Panc1 (cell line): ENCODE measurements around the gene STAT5A. TPM values are rescaled to one million over a fixed set of nuclear protein-coding genes. Genes with fewer than 3 reads are reported as not detected.
"Not testable (repeated sequence)": the region's sequence is repeated elsewhere in the genome, so short reads cannot be mapped to it uniquely, and the experiment has no call there.

Experiments
- ATAC-seq: fragments of 200-7000 bp; cut with Tn5 transposase; 2 replicates; pipeline ENCODE4 v1.9.1; 2020; ENCODE audit warnings: mild to moderate bottlenecking, moderate library complexity
- BruUV-seq: library from RNA; stranded (reverse); fragments of 400-500 nt; replicated peaks from 2 replicates; lab custom pipeline; 2021; lab: Mats Ljungman, UMichigan
- CTCF ChIA-PET: fragments of 300-600 bp; sonication (Branson Sonifier 250); formaldehyde crosslinking; loops from one replicate; lab custom pipeline; 2022; ENCODE audit warnings: antibody characterized with exemption; lab: Charles Lee
- POLR2A ChIA-PET: fragments of 300-600 bp; sonication (Branson Sonifier 250); formaldehyde crosslinking; loops from one replicate; lab custom pipeline; 2022; ENCODE audit warnings: antibody characterized with exemption; lab: Charles Lee
- DNase-seq: peaks from one replicate; pipeline ENCODE4 v3.0.0-alpha.2; 2010; ENCODE audit warnings: low read depth, low spot score
- H3K27ac ChIP-seq: 2 replicates; pipeline ENCODE4 v1.5.1; 2011; ENCODE audit warnings: mild to moderate bottlenecking, low read length, inconsistent platforms
- H3K27me3 ChIP-seq: fragments of 200-500 bp; sonication (Bioruptor generic); 2 replicates; pipeline ENCODE4 v1.6.0; 2014; ENCODE audit warnings: low read length, inconsistent platforms; ENCODE audit not compliant: control insufficient read depth, insufficient read depth
- H3K36me3 ChIP-seq: fragments of 200-500 bp; sonication (Bioruptor generic); 2 replicates; pipeline ENCODE4 v1.5.1; 2014; ENCODE audit warnings: inconsistent platforms, mild to moderate bottlenecking, low read length, moderate library complexity; ENCODE audit not compliant: control insufficient read depth, insufficient read depth
- H3K4me1 ChIP-seq: 2 replicates; pipeline ENCODE4 v1.5.1; 2011; ENCODE audit warnings: inconsistent platforms, mild to moderate bottlenecking, low read length, moderate library complexity; ENCODE audit not compliant: control insufficient read depth, insufficient read depth
- H3K4me3 ChIP-seq, 2 experiments: 2 replicates each; pipeline ENCODE4 v1.5.1; 2011 to 2012; ENCODE audit warnings: low read depth in 2 of 2, low read length in 2 of 2, mild to moderate bottlenecking in 2 of 2, inconsistent platforms in 1 of 2, moderate library complexity in 1 of 2
- H3K9me3 ChIP-seq: fragments of 200-500 bp; sonication (Bioruptor generic); 2 replicates; pipeline ENCODE4 v1.5.1; 2014; ENCODE audit warnings: low read depth, mild to moderate bottlenecking, inconsistent platforms, low read length, moderate library complexity; ENCODE audit not compliant: control insufficient read depth, insufficient read depth
- POLR2AphosphoS5 ChIP-seq: IDR thresholded peaks from 2 replicates; pipeline ENCODE4 v1.6.1; 2012; ENCODE audit warnings: mild to moderate bottlenecking, low read depth, low read length, moderate library complexity
- SIN3A ChIP-seq: IDR thresholded peaks from 2 replicates; pipeline ENCODE4 v1.6.1; 2012; ENCODE audit warnings: low read depth, mild to moderate bottlenecking, low read length, moderate library complexity, borderline replicate concordance; ENCODE audit not compliant: insufficient read depth
- TCF7L2 ChIP-seq: IDR thresholded peaks from 2 replicates; pipeline ENCODE4 v1.6.1; 2011; ENCODE audit warnings: mild to moderate bottlenecking, low read depth, low read length, inconsistent platforms
- in situ Hi-C: cut with HindIII; loops from 2 replicates; pipeline ENCODE4 v1.10.0; 2016; ENCODE audit warnings: low sequenced_read_pairs, low pct_unique_long_range_greater_than_20kb
- intact Hi-C: fragments of 100-400 bp; cut with micrococcal nuclease; formaldehyde crosslinking; loops from one replicate; pipeline ENCODE4 v1.10.0; 2022; ENCODE audit not compliant: unreplicated experiment
- total RNA-seq: library from RNA; stranded (reverse); gene quantifications from one replicate; pipeline ENCODE4 v1.2.1, GENCODE V29; 2021; ENCODE audit not compliant: unreplicated experiment
- TF ChIP-seq, protein P1 (sequence below), 2 experiments: IDR thresholded peaks; 2 replicates each; pipeline ENCODE4 v1.6.1; 2011 to 2012; ENCODE audit warnings: low read depth in 2 of 2, control low read depth in 1 of 2, low read length in 1 of 2, mild to moderate bottlenecking in 1 of 2, moderate library complexity in 1 of 2; ENCODE audit not compliant: insufficient read depth in 1 of 2
- TF ChIP-seq, protein P2 (sequence below): fragments of 450-650 bp; IDR thresholded peaks from 2 replicates; pipeline ENCODE4 v1.5.1; 2017; ENCODE audit warnings: mild to moderate bottlenecking

STAT5A gene
- total RNA-seq, 1 experiment from 2014 or later: 26.7 TPM

DNA sequence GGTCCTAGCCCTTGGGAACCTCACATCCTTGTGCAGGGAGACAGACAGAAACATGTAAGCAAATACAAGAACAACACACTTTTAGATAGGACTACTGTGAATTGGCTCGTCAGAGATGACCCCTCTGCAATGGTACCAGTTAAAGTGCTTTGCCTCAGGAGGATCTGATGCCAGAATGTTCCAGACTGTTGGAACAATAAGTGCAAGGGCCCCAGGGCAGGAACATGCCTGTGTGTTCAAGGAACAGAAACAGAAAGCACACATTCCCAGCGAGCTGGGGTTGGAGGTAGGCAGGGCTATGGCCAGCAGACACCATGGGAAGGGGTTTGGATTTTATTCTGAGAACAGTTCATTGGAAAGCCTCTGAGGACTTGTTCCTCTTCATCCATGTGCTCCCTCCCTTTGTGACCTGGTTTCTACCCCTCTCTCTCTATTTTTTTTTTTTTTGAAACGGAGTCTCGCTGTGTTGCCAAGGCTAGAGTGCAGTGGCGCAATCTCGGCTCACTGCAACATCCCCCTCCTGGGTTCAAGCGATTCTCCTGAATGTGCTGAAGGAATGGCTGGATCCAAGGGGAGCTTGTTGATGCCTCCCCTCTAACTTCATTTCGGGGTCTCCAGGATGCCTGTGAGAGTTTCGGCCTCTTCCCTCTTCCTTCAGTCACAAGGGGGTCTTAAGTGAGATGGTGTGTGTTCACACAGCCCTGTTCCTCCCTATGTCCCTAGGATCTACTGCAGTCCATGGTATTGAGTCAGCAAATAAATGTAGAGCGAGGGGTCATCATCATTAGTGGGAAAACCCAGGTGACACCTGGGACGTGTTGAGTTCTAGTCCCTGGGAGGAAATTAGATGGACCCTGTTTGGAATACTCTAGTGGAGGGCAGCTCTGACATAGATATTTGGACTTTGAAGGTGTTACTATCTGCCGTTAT, 6.4 kb downstream of the STAT5A start:
- no peaks in the 10 kb centered on the region for H3K27me3 ChIP-seq
- ChIA-PET POLR2A (interaction anchor here (0.6 kb wide), 1 partner anchor 87 kb away, joined by 5 read pairs; no protein-coding TSS in a partner anchor), CTCF (no interaction called here)
- no peak for ATAC-seq
- no peaks in the 10 kb centered on the region for H3K9me3 ChIP-seq
- no peak for DNase-seq
- no peak overlapping the region for H3K27ac ChIP-seq
- H3K4me3 ChIP-seq: no peak overlapping the region
- intact Hi-C loops: no loop called here
- peaks cover 4% of the 10 kb centered on the region; the same call in 1 of the 2 replicates for H3K4me1 ChIP-seq
- no TSS peak for BruUV-seq
- TF ChIP-seq, protein P1, sequence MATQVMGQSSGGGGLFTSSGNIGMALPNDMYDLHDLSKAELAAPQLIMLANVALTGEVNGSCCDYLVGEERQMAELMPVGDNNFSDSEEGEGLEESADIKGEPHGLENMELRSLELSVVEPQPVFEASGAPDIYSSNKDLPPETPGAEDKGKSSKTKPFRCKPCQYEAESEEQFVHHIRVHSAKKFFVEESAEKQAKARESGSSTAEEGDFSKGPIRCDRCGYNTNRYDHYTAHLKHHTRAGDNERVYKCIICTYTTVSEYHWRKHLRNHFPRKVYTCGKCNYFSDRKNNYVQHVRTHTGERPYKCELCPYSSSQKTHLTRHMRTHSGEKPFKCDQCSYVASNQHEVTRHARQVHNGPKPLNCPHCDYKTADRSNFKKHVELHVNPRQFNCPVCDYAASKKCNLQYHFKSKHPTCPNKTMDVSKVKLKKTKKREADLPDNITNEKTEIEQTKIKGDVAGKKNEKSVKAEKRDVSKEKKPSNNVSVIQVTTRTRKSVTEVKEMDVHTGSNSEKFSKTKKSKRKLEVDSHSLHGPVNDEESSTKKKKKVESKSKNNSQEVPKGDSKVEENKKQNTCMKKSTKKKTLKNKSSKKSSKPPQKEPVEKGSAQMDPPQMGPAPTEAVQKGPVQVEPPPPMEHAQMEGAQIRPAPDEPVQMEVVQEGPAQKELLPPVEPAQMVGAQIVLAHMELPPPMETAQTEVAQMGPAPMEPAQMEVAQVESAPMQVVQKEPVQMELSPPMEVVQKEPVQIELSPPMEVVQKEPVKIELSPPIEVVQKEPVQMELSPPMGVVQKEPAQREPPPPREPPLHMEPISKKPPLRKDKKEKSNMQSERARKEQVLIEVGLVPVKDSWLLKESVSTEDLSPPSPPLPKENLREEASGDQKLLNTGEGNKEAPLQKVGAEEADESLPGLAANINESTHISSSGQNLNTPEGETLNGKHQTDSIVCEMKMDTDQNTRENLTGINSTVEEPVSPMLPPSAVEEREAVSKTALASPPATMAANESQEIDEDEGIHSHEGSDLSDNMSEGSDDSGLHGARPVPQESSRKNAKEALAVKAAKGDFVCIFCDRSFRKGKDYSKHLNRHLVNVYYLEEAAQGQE (IDR thresholded peaks at IDR 0.05; ENCODE audit: insufficient read depth in 1 of 2, low read depth in 2 of 2, low read length in 1 of 2): no peak
- TF ChIP-seq, protein P2, sequence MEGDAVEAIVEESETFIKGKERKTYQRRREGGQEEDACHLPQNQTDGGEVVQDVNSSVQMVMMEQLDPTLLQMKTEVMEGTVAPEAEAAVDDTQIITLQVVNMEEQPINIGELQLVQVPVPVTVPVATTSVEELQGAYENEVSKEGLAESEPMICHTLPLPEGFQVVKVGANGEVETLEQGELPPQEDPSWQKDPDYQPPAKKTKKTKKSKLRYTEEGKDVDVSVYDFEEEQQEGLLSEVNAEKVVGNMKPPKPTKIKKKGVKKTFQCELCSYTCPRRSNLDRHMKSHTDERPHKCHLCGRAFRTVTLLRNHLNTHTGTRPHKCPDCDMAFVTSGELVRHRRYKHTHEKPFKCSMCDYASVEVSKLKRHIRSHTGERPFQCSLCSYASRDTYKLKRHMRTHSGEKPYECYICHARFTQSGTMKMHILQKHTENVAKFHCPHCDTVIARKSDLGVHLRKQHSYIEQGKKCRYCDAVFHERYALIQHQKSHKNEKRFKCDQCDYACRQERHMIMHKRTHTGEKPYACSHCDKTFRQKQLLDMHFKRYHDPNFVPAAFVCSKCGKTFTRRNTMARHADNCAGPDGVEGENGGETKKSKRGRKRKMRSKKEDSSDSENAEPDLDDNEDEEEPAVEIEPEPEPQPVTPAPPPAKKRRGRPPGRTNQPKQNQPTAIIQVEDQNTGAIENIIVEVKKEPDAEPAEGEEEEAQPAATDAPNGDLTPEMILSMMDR: no peak
- TF ChIP-seq POLR2AphosphoS5 (no peak), TCF7L2 (no peak), SIN3A (no peak)
- in situ Hi-C loops: no loop called here
- no peaks in the 10 kb centered on the region for H3K36me3 ChIP-seq

DNA sequence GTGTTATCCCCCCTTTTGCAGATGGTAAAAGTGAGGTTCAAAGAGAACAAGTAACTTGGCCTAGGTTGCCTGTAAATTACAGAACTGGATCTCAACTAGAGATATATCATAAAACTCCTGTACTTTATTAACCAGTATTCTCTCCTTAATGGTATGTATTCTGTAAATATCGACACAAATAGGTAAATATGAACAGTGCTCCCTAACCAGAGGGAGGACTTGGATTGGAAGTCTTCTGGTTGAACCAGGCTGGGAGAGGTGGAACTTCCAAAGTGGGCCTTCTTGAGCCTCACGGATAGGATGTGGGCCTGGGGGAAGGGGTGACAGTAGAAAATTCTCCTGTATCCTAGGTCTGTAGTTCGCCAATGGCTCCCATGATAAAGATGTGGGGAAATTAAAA, 7.7 kb downstream of the STAT5A start:
- Histone ChIP-seq H3K27me3 (no peaks in the 10 kb centered on the region), H3K4me3 (no peak overlapping the region), H3K27ac (no peak overlapping the region), H3K4me1 (no peaks in the 10 kb centered on the region; the same call in 1 of the 2 replicates), H3K36me3 (no peaks in the 10 kb centered on the region), H3K9me3 (no peaks in the 10 kb centered on the region)
- BruUV-seq: no TSS peak
- CTCF ChIA-PET: no interaction called here
- TF ChIP-seq, protein P2: no peak
- TF ChIP-seq, protein P1 (IDR thresholded peaks at IDR 0.05; ENCODE audit: insufficient read depth in 1 of 2, low read depth in 2 of 2, low read length in 1 of 2): no peak
- no peak for TF ChIP-seq POLR2AphosphoS5
- intact Hi-C loops (no loop called here), in situ Hi-C loops (no loop called here)
- ATAC-seq (no peak), DNase-seq (no peak)
- POLR2A ChIA-PET: no interaction called here

- H3K27ac ChIP-seq, H3K4me1 ChIP-seq, DNase-seq, BruUV-seq, POLR2A ChIA-PET, H3K27me3 ChIP-seq, CTCF ChIA-PET, intact Hi-C loops, H3K4me3 ChIP-seq, H3K36me3 ChIP-seq, ATAC-seq, in situ Hi-C loops, H3K9me3 ChIP-seq: not testable (repeated sequence)
Observed at GRCh38 chr17:42297775-42298174, 9.5 kb downstream of the STAT5A start.
